Measurements from ENCODE around the gene PDZK1IP1. TPM values are rescaled to one million over a fixed set of nuclear protein-coding genes. Genes with fewer than 3 reads are reported as not detected.
A peak's percentile ranks its signal among the peaks of the same experiment; 100 is the strongest.

PDZK1IP1 gene
- total and polyA plus RNA-seq, 2 donors (not counting 3 experiments of a cell fraction or from before 2014, with no cell fraction given): 0.52 TPM; not detected in 1

GRCh38 chr1:47212636-47213229, 22.9 kb upstream of the PDZK1IP1 start:
- Histone ChIP-seq H3K9ac (replicated peaks; ENCODE audit: extremely low read depth, insufficient read depth, low read length) (peak overlapping the region; percentile 51), H3K4me2 (ENCODE audit: insufficient read depth, low read length) (peak overlapping the region; percentile 12), H3K9me3 (replicated peaks; ENCODE audit: control insufficient read depth, insufficient read depth, low read length) (no peaks in the 10 kb centered on the region), H3K4me3 (replicated peaks in 1 of 3; ENCODE audit: insufficient read depth in 1 of 3, low read depth in 1 of 3, low read length in 3 of 3) (no peak overlapping the region), H3K79me2 (ENCODE audit: control insufficient read depth, insufficient read depth, low read length) (no peaks in the 10 kb centered on the region), H3K36me3 (ENCODE audit: control insufficient read depth in 2 of 2, extremely low read depth in 1 of 2, insufficient read depth in 2 of 2, low read length in 2 of 2) (peaks cover under 1% of the 10 kb centered on the region in 2 experiments), H3K27ac (ENCODE audit: insufficient read depth, low read depth, low read length) (peak overlapping the region; percentile 92), H2AFZ (ENCODE audit: low read depth, low read length) (no peak overlapping the region), H4K20me1 (replicated peaks; ENCODE audit: control insufficient read depth, extremely low read depth, insufficient read depth, low read length) (no peaks in the 10 kb centered on the region), H3K9me1 (replicated peaks; ENCODE audit: control insufficient read depth, extremely low read depth, insufficient read depth, low read length) (no peaks in the 10 kb centered on the region), H3K27me3 (ENCODE audit: control insufficient read depth in 2 of 2, insufficient read depth in 2 of 2, low read length in 2 of 2) (no peaks in the 10 kb centered on the region), H3K4me1 (ENCODE audit: control insufficient read depth, extremely low read depth, insufficient read depth, low read length) (peaks cover 63% of the 10 kb centered on the region)
- FAIRE-seq (peak; percentile 93), DNase-seq (ENCODE audit: low read depth, low spot score) (peak; percentile 29)
- ChIA-PET CTCF (interaction anchor here (1.1 to 4.6 kb wide), 9 partner anchors 8 to 513 kb away, joined by 3 to 38 read pairs (median 7); no protein-coding TSS in a partner anchor), POLR2A (interaction anchor here (1.0 to 3.0 kb wide), 3 partner anchors 9 to 16 kb away, joined by 4 to 25 read pairs (median 5); no protein-coding TSS in a partner anchor)
- BruUV-seq (replicated peaks): no TSS peak
- dilution Hi-C loops (cut with MboI; ENCODE audit: extremely low pct_ligation_motif_present, low sequenced_read_pairs) (no loop called here), intact Hi-C loops (cut with micrococcal nuclease) (loop anchor here (1.0 kb wide), 3 partner anchors 17 to 102 kb away; partner anchors contain the start of gene STIL)
- TF ChIP-seq MAX (IDR thresholded peaks at IDR 0.05; ENCODE audit: insufficient read depth, insufficient read length) (no peak), JUN (IDR thresholded peaks at IDR 0.05; ENCODE audit: borderline replicate concordance, insufficient read depth, insufficient read length, low read depth) (no peak), GATA2 (IDR thresholded peaks at IDR 0.05; ENCODE audit: insufficient read depth, insufficient read length, low read depth, low read length) (no peak), POLR2A (IDR thresholded peaks at IDR 0.05; ENCODE audit: low read depth, low read length) (peak; percentile 47), MYC (IDR thresholded peaks at IDR 0.05; ENCODE audit: low read depth, low read length) (no peak)

- TF ChIP-seq CTCF (IDR thresholded peaks at IDR 0.05; ENCODE audit: extremely low read depth in 1 of 2, insufficient read depth in 1 of 2, low read depth in 1 of 2, low read length in 2 of 2) (no peak), FOS (IDR thresholded peaks at IDR 0.05; ENCODE audit: borderline replicate concordance, insufficient read depth, low read length) (peak; percentile 26), POLR2AphosphoS5 (IDR thresholded peaks at IDR 0.05; ENCODE audit: insufficient read depth, low read depth, low read length) (peak; percentile 83), POLR2A (IDR thresholded peaks at IDR 0.05; ENCODE audit: low read depth, low read length) (peak; percentile 87), GATA2 (IDR thresholded peaks at IDR 0.05; ENCODE audit: insufficient read depth, insufficient read length, low read depth, low read length) (peak; percentile 79), EZH2 (IDR thresholded peaks at IDR 0.05; ENCODE audit: borderline replicate concordance, low read depth, low read length, severe bottlenecking) (no peak)
- Histone ChIP-seq H4K20me1 (replicated peaks; ENCODE audit: control insufficient read depth, extremely low read depth, insufficient read depth, low read length) (no peaks in the 10 kb centered on the region), H3K36me3 (ENCODE audit: control insufficient read depth in 2 of 2, extremely low read depth in 1 of 2, insufficient read depth in 2 of 2, low read length in 2 of 2) (no peaks in the 10 kb centered on the region), H3K27me3 (ENCODE audit: control insufficient read depth in 2 of 2, insufficient read depth in 2 of 2, low read length in 2 of 2) (no peaks in the 10 kb centered on the region), H3K9me3 (replicated peaks; ENCODE audit: control insufficient read depth, insufficient read depth, low read length) (no peaks in the 10 kb centered on the region), H3K79me2 (ENCODE audit: control insufficient read depth, insufficient read depth, low read length) (no peaks in the 10 kb centered on the region), H2AFZ (ENCODE audit: low read depth, low read length) (no peak overlapping the region), H3K4me1 (ENCODE audit: control insufficient read depth, extremely low read depth, insufficient read depth, low read length) (peaks cover 58% of the 10 kb centered on the region), H3K4me2 (ENCODE audit: insufficient read depth, low read length) (peak overlapping the region; percentile 18), H3K4me3 (replicated peaks in 1 of 3; ENCODE audit: insufficient read depth in 1 of 3, low read depth in 1 of 3, low read length in 3 of 3) (no peak overlapping the region), H3K9ac (replicated peaks; ENCODE audit: extremely low read depth, insufficient read depth, low read length) (peak overlapping the region; percentile 51), H3K27ac (ENCODE audit: insufficient read depth, low read depth, low read length) (peak overlapping the region; percentile 92), H3K9me1 (replicated peaks; ENCODE audit: control insufficient read depth, extremely low read depth, insufficient read depth, low read length) (no peaks in the 10 kb centered on the region)
- intact Hi-C loops (cut with micrococcal nuclease): loop anchor here (1.0 kb wide), 3 partner anchors 17 to 102 kb away; partner anchors contain the start of gene STIL
- BruUV-seq (replicated peaks): no TSS peak
- peak; percentile 99 for FAIRE-seq
- ChIA-PET POLR2A (interaction anchor here (0.6 to 3.0 kb wide), 4 partner anchors 10 to 41 kb away, joined by 5 to 25 read pairs (median 8); no protein-coding TSS in a partner anchor), CTCF (interaction anchor here (1.1 to 4.6 kb wide), 12 partner anchors 9 to 514 kb away, joined by 3 to 38 read pairs (median 6); no protein-coding TSS in a partner anchor)
- dilution Hi-C loops (cut with MboI; ENCODE audit: extremely low pct_ligation_motif_present, low sequenced_read_pairs): no loop called here
- DNase-seq (ENCODE audit: low read depth, low spot score): peak; percentile 96
Observed at GRCh38 chr1:47211796-47212269, 22.0 kb upstream of the PDZK1IP1 start.
